MCF 10A (cell line): ENCODE measurements around the gene MCM9. TPM values are rescaled to one million over a fixed set of nuclear protein-coding genes. Genes with fewer than 3 reads are reported as not detected.

Source experiments
- BruUV-seq: library from RNA; stranded (reverse); fragments of 400-500 nt; replicated peaks from 2 replicates; lab custom pipeline; 2021; lab: Mats Ljungman, UMichigan
- CTCF ChIA-PET: fragments of 300-600 bp; sonication (Branson Sonifier 250); formaldehyde crosslinking; extraction: SDS; loops from one replicate; lab custom pipeline; 2021; ENCODE audit warnings: antibody characterized with exemption, inconsistent platforms; lab: Yijun Ruan, JAX
- POLR2A ChIA-PET: fragments of 300-600, 350-650 bp; sonication (Branson Sonifier 250); formaldehyde crosslinking; extraction: SDS; loops from one replicate; lab custom pipeline; 2020; ENCODE audit warnings: antibody characterized with exemption, inconsistent platforms; lab: Yijun Ruan, JAX
- DNase-seq: peaks from one replicate; pipeline ENCODE4 v3.0.0-alpha.2; 2018; ENCODE audit not compliant: unreplicated experiment
- H3K27ac Mint-ChIP-seq: one replicate; pipeline ENCODE4 v1.8.0; 2022; ENCODE audit warnings: mild to moderate bottlenecking, low read depth, mixed read lengths; ENCODE audit not compliant: unreplicated experiment
- H3K27me3 Mint-ChIP-seq: one replicate; pipeline ENCODE4 v1.8.0; 2022; ENCODE audit warnings: mixed read lengths; ENCODE audit not compliant: insufficient read depth, unreplicated experiment
- H3K36me3 Mint-ChIP-seq: one replicate; pipeline ENCODE4 v1.8.0; 2022; ENCODE audit warnings: mild to moderate bottlenecking, moderate library complexity, mixed read lengths; ENCODE audit not compliant: insufficient read depth, unreplicated experiment
- H3K4me1 Mint-ChIP-seq: one replicate; pipeline ENCODE4 v1.8.0; 2022; ENCODE audit warnings: mixed read lengths; ENCODE audit not compliant: insufficient read depth, unreplicated experiment
- H3K4me3 Mint-ChIP-seq: one replicate; pipeline ENCODE4 v1.8.0; 2022; ENCODE audit warnings: mild to moderate bottlenecking, moderate library complexity, mixed read lengths; ENCODE audit not compliant: unreplicated experiment
- H3K9me3 Mint-ChIP-seq: one replicate; pipeline ENCODE4 v1.8.0; 2022; ENCODE audit warnings: mixed read lengths; ENCODE audit not compliant: unreplicated experiment
- CTCF ChIP-seq: fragments of 200-600 bp; IDR thresholded peaks from one replicate; pipeline ENCODE4 v1.8.0; 2022; ENCODE audit warnings: antibody characterized with exemption, mild to moderate bottlenecking; ENCODE audit not compliant: unreplicated experiment
- intact Hi-C: fragments of 100-400 bp; cut with micrococcal nuclease; formaldehyde crosslinking; loops from 2 replicates; pipeline ENCODE4 v1.14.1; 2022
- total RNA-seq: library from RNA; stranded (reverse); gene quantifications from 2 replicates; pipeline ENCODE4 v1.2.3, GENCODE V29; 2022

MCM9 gene
- total RNA-seq, 1 experiment from 2014 or later = 13.0 TPM

DNA sequence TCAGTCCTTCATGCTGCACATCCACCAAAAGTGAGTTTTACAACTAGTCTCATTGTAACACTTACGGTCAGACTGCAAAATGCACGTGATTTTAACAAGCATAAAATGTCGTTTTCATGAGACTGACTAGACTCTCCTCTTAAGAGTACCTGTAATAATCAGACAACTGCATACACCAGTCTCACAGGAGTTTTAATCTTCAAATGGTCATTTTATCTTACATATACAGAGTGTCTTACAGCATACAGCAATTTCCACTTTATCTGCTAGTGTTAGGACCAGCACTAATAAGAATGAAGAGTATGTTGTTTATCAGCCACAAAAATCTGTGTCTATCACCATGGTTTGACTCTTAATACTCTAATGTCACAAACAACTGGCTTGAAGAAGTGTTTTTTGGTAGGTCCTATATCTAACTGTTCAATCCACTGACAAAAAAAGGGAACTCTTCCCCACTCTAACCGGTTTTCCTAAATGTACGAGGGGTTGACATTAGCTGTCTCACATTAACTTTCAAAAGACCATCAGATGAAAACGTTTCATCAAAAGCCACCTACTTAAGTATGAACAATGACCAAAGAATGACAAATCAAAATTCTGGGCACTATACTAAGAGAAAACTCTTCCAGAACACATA, 42.5 kb downstream of the MCM9 start:
- H3K9me3 Mint-ChIP-seq = no peaks in the 10 kb centered on the region
- CTCF ChIA-PET = interaction anchor here (0.7 to 4.2 kb wide), 2 partner anchors 10 kb away, joined by 3 to 24 read pairs; no protein-coding TSS in a partner anchor
- H3K4me1 Mint-ChIP-seq = peaks cover 21% of the 10 kb centered on the region
- no peak for TF ChIP-seq CTCF
- H3K4me3 Mint-ChIP-seq = peak overlapping the region; percentile 95
- intact Hi-C loops = loop anchor here (10.0 kb wide), 1 partner anchor 308 kb away; no protein-coding TSS in a partner anchor
- POLR2A ChIA-PET = interaction anchor here (1.2 to 6.1 kb wide), 5 partner anchors 10 to 1290 kb away, joined by 3 to 31 read pairs (median 5); partner anchors contain the start of genes GOPC and MCM9
- peak overlapping the region; percentile 95 for H3K27ac Mint-ChIP-seq
- BruUV-seq = no TSS peak
- DNase-seq = no peak
- H3K36me3 Mint-ChIP-seq = peaks cover 15% of the 10 kb centered on the region
- no peaks in the 10 kb centered on the region for H3K27me3 Mint-ChIP-seq

DNA sequence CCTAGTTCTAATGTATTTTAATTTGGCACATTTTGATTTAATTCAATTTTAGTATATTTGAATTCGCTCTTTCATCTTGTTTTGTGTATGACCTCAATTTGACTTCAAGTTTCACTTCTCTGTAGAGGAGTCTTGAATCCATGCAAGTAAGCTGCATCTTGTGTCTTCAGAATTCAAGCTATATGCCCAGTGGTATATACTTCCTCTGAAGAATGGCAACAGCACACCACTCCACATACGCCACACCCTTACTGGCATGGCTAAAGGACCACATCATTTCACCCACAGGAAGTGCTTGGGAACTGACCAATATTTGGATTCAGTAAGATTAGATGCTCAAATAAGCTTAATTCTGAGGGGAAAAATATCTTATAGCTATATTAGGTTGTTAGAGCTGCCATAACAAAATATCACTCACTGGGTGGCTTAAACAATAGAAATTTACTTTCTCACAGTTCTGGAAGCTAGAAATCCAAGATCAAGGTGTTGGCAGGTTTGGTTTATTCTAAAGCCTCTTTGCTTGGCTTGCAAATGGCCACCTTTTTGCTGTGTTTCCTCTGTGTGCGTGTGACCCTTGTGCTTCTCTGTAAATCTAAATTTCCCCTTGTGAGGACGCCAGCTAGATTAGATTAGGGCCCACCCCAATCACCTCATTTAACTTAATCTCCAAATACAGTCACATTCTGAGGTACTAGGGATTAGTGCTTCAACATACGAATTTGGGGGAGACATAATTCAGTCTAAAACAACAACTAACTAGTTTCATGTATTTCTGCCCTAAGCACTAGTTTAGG, 43.8 kb downstream of the MCM9 start:
- ChIA-PET POLR2A (interaction anchor here (0.9 to 6.1 kb wide), 5 partner anchors 9 to 398 kb away, joined by 3 to 31 read pairs (median 4); partner anchors contain the start of gene MCM9), CTCF (interaction anchor here (0.6 to 4.2 kb wide), 2 partner anchors 9 to 44 kb away, joined by 3 to 24 read pairs; no protein-coding TSS in a partner anchor)
- Mint-ChIP-seq H3K27ac (peak overlapping the region; percentile 95), H3K27me3 (no peaks in the 10 kb centered on the region), H3K4me1 (peaks cover 22% of the 10 kb centered on the region), H3K9me3 (no peaks in the 10 kb centered on the region), H3K4me3 (peak overlapping the region; percentile 95), H3K36me3 (peaks cover 15% of the 10 kb centered on the region)
- BruUV-seq = no TSS peak
- intact Hi-C loops = loop anchor here (10.0 kb wide), 1 partner anchor 306 kb away; no protein-coding TSS in a partner anchor
- DNase-seq = no peak
- no peak for TF ChIP-seq CTCF

DNA sequence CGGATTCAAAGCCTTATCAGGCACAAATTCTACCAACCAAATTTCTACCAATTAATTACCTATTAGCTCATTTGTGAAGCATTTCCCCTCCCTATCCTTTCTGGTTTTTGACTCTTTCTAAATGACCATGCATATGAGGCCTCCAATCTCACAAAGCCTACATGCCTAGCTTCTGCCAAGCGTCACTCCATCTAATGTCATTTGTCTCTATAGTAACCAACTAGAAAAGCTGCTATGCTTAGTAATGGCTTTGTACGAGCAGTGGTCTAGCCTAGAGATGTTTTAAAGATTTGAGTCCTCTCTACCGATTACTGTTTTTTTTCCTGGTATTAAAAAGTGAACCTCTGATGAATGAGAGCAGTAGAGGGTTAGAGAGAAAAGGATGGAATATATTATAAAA, 45.8 kb downstream of the MCM9 start:
- Mint-ChIP-seq H3K36me3 (peaks cover 11% of the 10 kb centered on the region), H3K27ac (no peak overlapping the region), H3K4me1 (peaks cover 31% of the 10 kb centered on the region), H3K4me3 (no peak overlapping the region), H3K9me3 (no peaks in the 10 kb centered on the region), H3K27me3 (no peaks in the 10 kb centered on the region)
- DNase-seq = no peak
- CTCF ChIA-PET = no interaction called here
- POLR2A ChIA-PET = no interaction called here
- intact Hi-C loops = no loop called here
- no peak for TF ChIP-seq CTCF
- BruUV-seq = no TSS peak

DNA sequence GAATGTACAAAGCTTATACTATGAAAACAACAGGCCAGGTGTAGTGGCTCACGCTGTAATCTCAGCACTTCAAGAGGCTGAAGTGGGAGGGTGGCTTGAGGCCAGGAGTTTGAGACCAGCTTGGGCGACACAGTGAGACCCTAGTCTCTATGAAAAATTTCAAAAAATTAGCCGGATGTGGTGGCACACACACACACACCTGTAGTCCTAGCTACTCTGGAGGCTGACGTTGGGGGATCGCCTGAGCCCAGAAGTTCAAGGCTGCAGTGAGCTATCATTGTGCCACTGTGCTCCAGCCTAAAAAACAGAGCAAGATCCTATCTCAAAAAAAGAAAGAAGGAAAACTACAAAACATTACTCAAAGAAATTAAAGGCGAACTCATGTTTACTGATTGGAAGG, 48.3 kb downstream of the MCM9 start:
- Mint-ChIP-seq H3K4me1 (peaks cover 27% of the 10 kb centered on the region), H3K9me3 (no peaks in the 10 kb centered on the region), H3K27ac (no peak overlapping the region), H3K4me3 (no peak overlapping the region), H3K27me3 (no peaks in the 10 kb centered on the region), H3K36me3 (peaks cover 5% of the 10 kb centered on the region)
- DNase-seq = no peak
- TF ChIP-seq CTCF = no peak
- intact Hi-C loops = no loop called here
- BruUV-seq = no TSS peak
- ChIA-PET CTCF (no interaction called here), POLR2A (interaction anchor here (0.7 to 1.0 kb wide), 2 partner anchors 8 to 1328 kb away, joined by 3 to 4 read pairs; no protein-coding TSS in a partner anchor)
